ENCODE results near the gene SPACA9. TPM values are rescaled to one million over a fixed set of nuclear protein-coding genes. Genes with fewer than 3 reads are reported as not detected.

The SPACA9 gene
- total RNA-seq, 1 donor from 2014 or later = 3.9 TPM

- Mint-ChIP-seq H3K4me1 (ENCODE audit: low read depth, unreplicated experiment) (peaks cover 3% of the 10 kb centered on the region), H3K27me3 (ENCODE audit: low read depth, unreplicated experiment) (peaks cover 3% of the 10 kb centered on the region), H3K36me3 (ENCODE audit: low read depth, unreplicated experiment) (peaks cover 8% of the 10 kb centered on the region), H3K4me3 (ENCODE audit: unreplicated experiment) (no peak overlapping the region), H3K9me3 (ENCODE audit: unreplicated experiment) (no peaks in the 10 kb centered on the region), H3K27ac (ENCODE audit: unreplicated experiment) (no peak overlapping the region)
- no peak overlapping the region for H3K4me2 ChIP-seq (ENCODE audit: low read length)
- no peak for TF ChIP-seq CTCF (IDR thresholded peaks at IDR 0.05; ENCODE audit: insufficient read depth, low read depth, low read length)
- TF ChIP-seq EZH2 (IDR thresholded peaks at IDR 0.05; ENCODE audit: insufficient read depth, low read length) = no peak
- no peak overlapping the region for H3K27ac ChIP-seq (ENCODE audit: low read depth, low read length)
- H3K79me2 ChIP-seq (ENCODE audit: insufficient read depth, low read length) = no peaks in the 10 kb centered on the region
- H3K4me1 ChIP-seq (ENCODE audit: insufficient read depth, low read length) = no peaks in the 10 kb centered on the region
- H3K4me3 ChIP-seq (ENCODE audit: insufficient read depth, low read depth, low read length) = no peak overlapping the region
- no peak overlapping the region for H3K9ac ChIP-seq (ENCODE audit: low read length)
- DNase-seq (ENCODE audit: low read depth) = no peak
- no peaks in the 10 kb centered on the region for H3K9me3 ChIP-seq (ENCODE audit: insufficient read depth, low read depth, low read length)
- no peaks in the 10 kb centered on the region for H4K20me1 ChIP-seq (ENCODE audit: insufficient read depth, low read length)
- no peak for FAIRE-seq
- no peaks in the 10 kb centered on the region for H3K36me3 ChIP-seq (ENCODE audit: insufficient read depth, low read length)
- no peak overlapping the region for H2AFZ ChIP-seq (ENCODE audit: low read depth, low read length)
- no peaks in the 10 kb centered on the region for H3K27me3 ChIP-seq (ENCODE audit: insufficient read depth, low read length)
These were observed 7.6 kb downstream of the SPACA9 start for GRCh38 chr9:132886334-132886725.

GRCh38 chr9:132887181-132888120 lies 8.8 kb downstream of the SPACA9 start:
- TF ChIP-seq EZH2 (IDR thresholded peaks at IDR 0.05; ENCODE audit: insufficient read depth, low read length) = no peak
- TF ChIP-seq CTCF (IDR thresholded peaks at IDR 0.05; ENCODE audit: insufficient read depth, low read depth, low read length) = no peak
- Histone ChIP-seq H3K4me1 (ENCODE audit: insufficient read depth, low read length) (no peaks in the 10 kb centered on the region), H2AFZ (ENCODE audit: low read depth, low read length) (no peak overlapping the region), H3K9me3 (ENCODE audit: insufficient read depth, low read depth, low read length) (no peaks in the 10 kb centered on the region), H3K27me3 (ENCODE audit: insufficient read depth, low read length) (no peaks in the 10 kb centered on the region), H3K79me2 (ENCODE audit: insufficient read depth, low read length) (no peaks in the 10 kb centered on the region), H3K9ac (ENCODE audit: low read length) (no peak overlapping the region), H4K20me1 (ENCODE audit: insufficient read depth, low read length) (no peaks in the 10 kb centered on the region), H3K4me3 (ENCODE audit: insufficient read depth, low read depth, low read length) (no peak overlapping the region), H3K27ac (ENCODE audit: low read depth, low read length) (no peak overlapping the region), H3K4me2 (ENCODE audit: low read length) (no peak overlapping the region), H3K36me3 (ENCODE audit: insufficient read depth, low read length) (no peaks in the 10 kb centered on the region)
- peaks cover 3% of the 10 kb centered on the region for H3K27me3 Mint-ChIP-seq (ENCODE audit: low read depth, unreplicated experiment)
- DNase-seq (ENCODE audit: low read depth) (no peak), FAIRE-seq (no peak)
- H3K9me3 Mint-ChIP-seq (ENCODE audit: unreplicated experiment) = no peaks in the 10 kb centered on the region
- peaks cover 10% of the 10 kb centered on the region for H3K36me3 Mint-ChIP-seq (ENCODE audit: low read depth, unreplicated experiment)
- H3K27ac Mint-ChIP-seq (ENCODE audit: unreplicated experiment) = no peak overlapping the region
- peaks cover 3% of the 10 kb centered on the region for H3K4me1 Mint-ChIP-seq (ENCODE audit: low read depth, unreplicated experiment)
- H3K4me3 Mint-ChIP-seq (ENCODE audit: unreplicated experiment) = no peak overlapping the region

- TF ChIP-seq EZH2 (IDR thresholded peaks at IDR 0.05; ENCODE audit: insufficient read depth, low read length) (no peak), CTCF (IDR thresholded peaks at IDR 0.05; ENCODE audit: insufficient read depth, low read depth, low read length) (no peak)
- Histone ChIP-seq H3K27me3 (ENCODE audit: insufficient read depth, low read length) (no peaks in the 10 kb centered on the region), H3K9ac (ENCODE audit: low read length) (no peak overlapping the region), H3K4me3 (ENCODE audit: insufficient read depth, low read depth, low read length) (no peak overlapping the region), H3K79me2 (ENCODE audit: insufficient read depth, low read length) (no peaks in the 10 kb centered on the region), H3K9me3 (ENCODE audit: insufficient read depth, low read depth, low read length) (no peaks in the 10 kb centered on the region), H3K36me3 (ENCODE audit: insufficient read depth, low read length) (no peaks in the 10 kb centered on the region), H3K27ac (ENCODE audit: low read depth, low read length) (no peak overlapping the region), H2AFZ (ENCODE audit: low read depth, low read length) (no peak overlapping the region), H4K20me1 (ENCODE audit: insufficient read depth, low read length) (no peaks in the 10 kb centered on the region), H3K4me2 (ENCODE audit: low read length) (no peak overlapping the region), H3K4me1 (ENCODE audit: insufficient read depth, low read length) (no peaks in the 10 kb centered on the region)
- H3K4me1 Mint-ChIP-seq (ENCODE audit: low read depth, unreplicated experiment) = no peaks in the 10 kb centered on the region
- peaks cover 10% of the 10 kb centered on the region for H3K36me3 Mint-ChIP-seq (ENCODE audit: low read depth, unreplicated experiment)
- no peak for DNase-seq (ENCODE audit: low read depth)
- H3K27me3 Mint-ChIP-seq (ENCODE audit: low read depth, unreplicated experiment) = peaks cover 3% of the 10 kb centered on the region
- H3K27ac Mint-ChIP-seq (ENCODE audit: unreplicated experiment) = no peak overlapping the region
- FAIRE-seq = no peak
- no peaks in the 10 kb centered on the region for H3K9me3 Mint-ChIP-seq (ENCODE audit: unreplicated experiment)
- no peak overlapping the region for H3K4me3 Mint-ChIP-seq (ENCODE audit: unreplicated experiment)
These were observed 9.5 kb downstream of the SPACA9 start for GRCh38 chr9:132888151-132888550.
